ENCODE data around the gene ZNF827. TPM values are rescaled to one million over a fixed set of nuclear protein-coding genes. Genes with fewer than 3 reads are reported as not detected.

The ZNF827 gene
- total RNA-seq, 1 experiment from 2014 or later, result 9.2 TPM

- DNase-seq (ENCODE audit: low read depth in 1 of 2, low spot score in 2 of 2), result no peak
- Histone ChIP-seq H3K4me3 (no peak overlapping the region), H3K27ac (no peak overlapping the region), H3K36me3 (no peaks in the 10 kb centered on the region), H3K9me3 (replicated peaks) (0 out of 2 replicates have a peak, but pooled peaks cover 3% of the 10 kb centered on the region), H3K4me1 (replicated peaks) (no peaks in the 10 kb centered on the region), H3K27me3 (replicated peaks) (no peaks in the 10 kb centered on the region)
These were observed 221.9 kb downstream of the ZNF827 start for GRCh38 chr4:145716661-145717200.

- Histone ChIP-seq H3K27me3 (replicated peaks) (no peaks in the 10 kb centered on the region), H3K4me3 (no peak overlapping the region), H3K27ac (no peak overlapping the region), H3K9me3 (replicated peaks) (0 out of 2 replicates have a peak, but pooled peaks cover 3% of the 10 kb centered on the region), H3K36me3 (no peaks in the 10 kb centered on the region), H3K4me1 (replicated peaks) (no peaks in the 10 kb centered on the region)
- DNase-seq (ENCODE audit: low read depth in 1 of 2, low spot score in 2 of 2), result no peak
These were observed 222.4 kb downstream of the ZNF827 start for GRCh38 chr4:145716200-145716599.

GRCh38 chr4:145709843-145710242 is 228.8 kb downstream of the ZNF827 start:
- peak in 1 of 2 experiments; percentile 32 for DNase-seq (ENCODE audit: low read depth in 1 of 2, low spot score in 2 of 2)
- Histone ChIP-seq H3K27me3 (replicated peaks) (no peaks in the 10 kb centered on the region), H3K9me3 (replicated peaks) (no peaks in the 10 kb centered on the region), H3K4me3 (no peak overlapping the region), H3K4me1 (replicated peaks) (peaks cover 11% of the 10 kb centered on the region), H3K27ac (peak overlapping the region; percentile 25; the same call in 1 of the 2 replicates), H3K36me3 (no peaks in the 10 kb centered on the region)

GRCh38 chr4:145709336-145709735 is 229.3 kb downstream of the ZNF827 start:
- Histone ChIP-seq H3K27ac (no peak overlapping the region), H3K27me3 (replicated peaks) (no peaks in the 10 kb centered on the region), H3K4me3 (no peak overlapping the region)

More at GRCh38 chr4:145709336-145709735, 229.3 kb downstream of the ZNF827 start:
- Histone ChIP-seq H3K9me3 (replicated peaks) (no peaks in the 10 kb centered on the region), H3K4me1 (replicated peaks) (peaks cover 11% of the 10 kb centered on the region), H3K36me3 (no peaks in the 10 kb centered on the region)
- no peak for DNase-seq (ENCODE audit: low read depth in 1 of 2, low spot score in 2 of 2)

Other genes with a start within 250 kb of the ZNF827 start
- gene LSM6, start 236.9 kb upstream of the ZNF827 start, total RNA-seq (2014; rRNA removed; shearing (Covaris generic)), result 111 and 159 TPM in 2 replicates